GM23248 (cell line): ENCODE results near the gene PRDM10.

Experiments
- EZH2 ChIP-seq: fragments of 200-600 bp; sonication (generic); IDR thresholded peaks from 2 replicates; pipeline ENCODE4 v1.6.1; 2018; ENCODE audit warnings: antibody characterized with exemption, mild to moderate bottlenecking; ENCODE audit not compliant: insufficient read depth, poor library complexity, severe bottlenecking
- EZH2phosphoT487 ChIP-seq: fragments of 200-600 bp; sonication (generic); IDR thresholded peaks from 2 replicates; pipeline ENCODE4 v1.6.1; 2018; ENCODE audit warnings: antibody characterized with exemption, moderate library complexity, mild to moderate bottlenecking, low read depth; ENCODE audit not compliant: insufficient read depth

GRCh38 chr11:130023204-130023603 is 20.6 kb upstream of the PRDM10 start:
- TF ChIP-seq EZH2: no peak
- TF ChIP-seq EZH2phosphoT487: no peak
